Cortex of kidney (tissue), 1 donor: ENCODE measurements around the gene ZBED6.
"Not testable (repeated sequence)": the region's sequence is repeated elsewhere in the genome, so short reads cannot be mapped to it uniquely, and the experiment has no call there.

ENCODE experiments used
- DNase-seq: peaks from one replicate; lab custom pipeline; 2025; lab: John Stamatoyannopoulos, UW

Gene ZBED6, protein sequence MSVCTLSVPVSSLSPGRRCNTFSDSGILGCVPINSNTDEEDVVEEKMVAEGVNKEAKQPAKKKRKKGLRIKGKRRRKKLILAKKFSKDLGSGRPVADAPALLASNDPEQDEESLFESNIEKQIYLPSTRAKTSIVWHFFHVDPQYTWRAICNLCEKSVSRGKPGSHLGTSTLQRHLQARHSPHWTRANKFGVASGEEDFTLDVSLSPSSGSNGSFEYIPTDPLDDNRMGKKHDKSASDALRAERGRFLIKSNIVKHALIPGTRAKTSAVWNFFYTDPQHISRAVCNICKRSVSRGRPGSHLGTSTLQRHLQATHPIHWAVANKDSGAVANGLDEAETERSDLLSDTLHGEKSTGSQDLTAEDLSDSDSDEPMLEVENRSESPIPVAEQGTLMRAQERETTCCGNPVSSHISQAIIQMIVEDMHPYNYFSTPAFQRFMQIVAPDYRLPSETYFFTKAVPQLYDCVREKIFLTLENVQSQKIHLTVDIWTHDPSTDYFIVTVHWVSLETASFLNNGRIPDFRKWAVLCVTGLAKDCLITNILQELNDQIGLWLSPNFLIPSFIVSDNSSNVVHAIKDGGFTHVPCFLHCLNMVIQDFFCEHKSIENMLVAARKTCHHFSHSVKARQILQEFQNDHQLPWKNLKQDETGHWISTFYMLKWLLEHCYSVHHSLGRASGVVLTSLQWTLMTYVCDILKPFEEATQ (N-terminal part only)

DNA sequence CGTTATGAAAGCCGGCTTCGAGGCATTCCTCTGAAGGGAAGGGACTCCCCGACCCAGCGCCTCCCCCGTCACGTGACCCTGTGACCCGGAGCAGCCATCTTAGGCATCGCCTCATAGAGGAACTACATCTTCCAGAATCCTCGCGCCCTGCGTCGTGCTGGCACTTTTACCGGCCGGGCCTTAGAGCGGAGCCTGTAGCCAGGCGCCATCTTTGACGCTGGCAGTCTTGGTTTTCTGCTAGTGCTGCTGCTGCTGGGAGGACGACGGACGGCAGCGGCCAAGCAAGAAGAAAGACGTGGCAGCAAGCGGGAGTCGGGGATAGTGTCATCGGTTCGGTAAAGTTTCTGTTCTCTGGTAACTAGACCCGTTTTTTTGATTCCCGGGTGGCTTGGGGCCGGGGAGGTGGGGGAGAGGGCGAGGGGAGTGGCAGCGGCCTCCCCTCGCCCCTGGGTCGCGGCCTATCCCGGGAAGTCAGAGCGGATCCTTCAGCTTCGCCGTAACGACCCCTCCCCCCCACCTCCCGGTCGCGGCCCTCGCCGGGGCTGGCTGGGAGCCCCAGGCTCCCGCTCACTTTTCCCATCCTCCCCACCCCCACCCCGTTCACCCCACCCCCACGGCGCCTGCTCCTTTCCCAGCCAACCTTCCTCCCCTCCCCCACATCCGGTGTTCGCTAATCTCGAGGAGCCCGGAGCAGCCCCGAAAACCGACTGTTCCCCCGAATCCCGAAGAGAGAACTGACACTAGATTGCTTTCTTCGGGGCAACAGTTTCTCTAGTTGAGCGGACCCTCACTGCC, at the start of gene ZBED6, which contains the start of gene ZC3H11A:
Gene ZBED6 (plus strand): TSS at position 183 of the 795 bp plus-strand sequence. CDS start 1,900 bp downstream, outside the sequence.
Gene ZC3H11A (plus strand): TSS at position 183 of the 795 bp plus-strand sequence. CDS start 21,448 bp downstream, outside the sequence.
- no peak for DNase-seq

DNA sequence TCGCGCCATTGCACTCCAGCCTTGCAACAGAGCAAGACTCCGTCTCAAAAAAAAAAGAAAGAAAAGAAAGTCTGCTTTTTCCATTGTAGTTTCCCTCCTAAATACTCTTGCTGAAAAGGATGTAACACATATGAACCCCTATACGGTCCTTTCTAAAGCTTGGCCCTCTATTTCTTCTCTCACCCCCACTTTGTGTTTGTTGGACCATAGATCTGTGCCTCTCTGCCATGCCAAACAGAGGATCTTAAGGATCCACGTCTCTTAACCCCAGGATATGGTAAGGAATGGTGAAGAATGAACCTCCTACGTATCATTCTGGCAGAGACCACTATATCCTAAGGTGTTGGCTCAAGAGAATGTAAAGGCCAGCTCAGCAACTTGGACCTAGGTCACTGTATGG, 49.1 kb upstream of the ZBED6 start:
- DNase-seq, result no peak

DNA sequence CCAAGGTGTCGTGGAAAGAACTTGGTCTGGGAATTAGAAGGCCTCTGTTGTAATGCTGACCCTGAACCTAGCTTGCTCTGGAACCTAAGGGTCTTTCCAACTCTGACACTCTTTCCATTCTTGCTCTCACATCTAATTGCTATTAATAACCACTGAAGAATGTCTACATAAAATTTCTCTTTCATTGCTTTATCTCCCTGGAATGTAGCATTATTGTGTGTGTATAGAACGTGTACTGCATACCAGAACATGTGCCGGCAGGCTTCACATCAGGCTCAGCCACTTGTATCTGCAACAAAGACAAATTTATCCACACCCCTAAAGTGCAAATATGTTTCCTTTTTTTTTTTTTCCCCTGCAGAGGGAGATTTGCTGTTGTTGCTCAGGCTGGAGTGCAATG, 44.4 kb upstream of the ZBED6 start:
- no peak for DNase-seq

DNA sequence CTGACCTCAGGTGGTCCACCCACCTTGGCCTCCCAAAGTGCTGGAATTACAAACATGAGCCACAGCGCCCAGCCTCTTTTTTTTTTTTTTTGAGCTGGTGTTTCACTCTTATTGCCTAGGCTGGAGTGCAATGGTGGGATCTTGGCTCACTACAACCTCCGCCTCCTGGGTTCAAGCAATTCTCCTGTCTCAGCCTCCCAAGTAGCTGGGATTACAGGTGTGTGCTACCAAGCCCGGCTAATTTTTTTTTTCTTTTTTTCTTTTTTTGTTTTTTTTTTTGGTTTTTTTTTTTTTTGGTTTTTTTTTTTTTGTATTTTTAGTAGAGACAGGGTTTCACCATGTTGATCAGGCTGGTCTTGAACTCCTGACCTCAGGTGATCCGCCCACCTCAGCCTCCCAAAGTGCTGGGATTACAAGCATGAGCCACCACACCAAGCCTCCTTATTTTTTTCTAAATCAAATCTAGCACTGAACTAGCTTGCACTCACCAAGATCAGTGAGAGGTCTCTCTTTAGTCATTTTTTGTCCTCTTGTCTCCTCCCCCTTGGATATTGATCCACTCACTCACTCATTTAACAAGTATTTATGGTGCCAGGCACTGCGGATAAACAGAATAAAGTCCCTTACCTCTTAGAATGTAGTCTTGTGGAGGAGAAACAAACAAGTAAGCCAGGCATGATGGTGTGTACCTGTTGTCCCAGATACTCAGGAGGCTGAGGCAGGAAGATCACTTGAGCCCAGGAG, 43.6 kb upstream of the ZBED6 start:
- DNase-seq, result not testable (repeated sequence)

DNA sequence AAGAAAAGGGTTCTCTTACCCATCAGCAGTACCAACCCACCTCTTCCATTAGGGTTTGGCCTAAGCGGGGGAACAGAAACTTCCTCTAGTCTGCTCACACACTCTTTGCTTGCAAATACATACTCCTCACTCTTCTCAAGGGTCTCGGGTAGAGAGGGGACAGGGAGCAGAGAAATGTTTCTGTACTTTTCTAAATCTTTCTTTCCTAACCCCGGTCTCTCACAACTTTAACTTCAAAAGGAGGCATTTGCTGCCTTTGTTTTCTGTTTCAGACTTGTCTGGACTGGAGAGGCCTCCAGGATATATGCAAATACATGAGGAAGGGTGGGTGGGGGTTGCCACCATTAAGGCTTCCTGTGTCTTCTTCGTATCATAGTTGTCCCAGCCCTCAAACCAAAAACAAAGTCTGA, 41.0 kb upstream of the ZBED6 start:
- DNase-seq, result no peak

DNA sequence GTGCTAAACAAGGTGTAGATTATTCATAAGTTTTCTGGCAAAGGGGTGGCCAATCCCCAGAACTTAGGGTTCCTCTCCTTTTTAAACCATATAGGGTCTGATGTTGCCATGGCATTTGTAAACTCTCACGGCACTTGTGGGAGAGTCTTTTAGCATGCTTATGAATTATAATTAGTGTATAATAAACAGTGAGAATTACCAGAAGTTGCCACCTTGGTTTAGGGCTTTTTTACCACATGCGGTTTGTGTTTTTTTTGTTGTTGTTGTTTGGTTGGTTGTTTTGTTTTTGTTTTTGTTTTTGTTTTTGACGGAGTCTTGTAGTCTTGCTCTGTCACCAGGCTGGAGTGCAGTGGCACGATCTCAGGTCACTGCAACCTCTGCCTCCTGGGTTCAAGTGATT, 39.4 kb upstream of the ZBED6 start:
- no peak for DNase-seq

DNA sequence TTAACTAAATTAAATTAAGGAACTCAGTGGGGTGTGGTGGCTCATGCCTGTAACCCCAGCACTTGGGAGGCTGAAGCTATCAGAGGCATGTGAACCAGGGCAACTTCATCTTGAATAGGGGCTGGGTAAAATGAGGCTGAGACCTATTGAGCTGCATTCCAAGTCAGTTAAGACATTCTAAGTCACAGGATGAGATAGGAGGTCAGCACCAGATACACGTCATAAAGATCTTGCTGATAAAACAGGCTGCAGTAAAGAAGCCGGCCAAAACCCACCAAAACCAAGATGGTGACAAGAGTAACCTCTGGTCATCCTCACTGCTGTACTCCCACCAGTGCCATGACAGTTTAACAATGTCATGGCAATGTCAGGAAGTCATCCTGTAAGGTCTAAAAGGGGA, 36.7 kb upstream of the ZBED6 start:
- DNase-seq, result not testable (repeated sequence)

DNA sequence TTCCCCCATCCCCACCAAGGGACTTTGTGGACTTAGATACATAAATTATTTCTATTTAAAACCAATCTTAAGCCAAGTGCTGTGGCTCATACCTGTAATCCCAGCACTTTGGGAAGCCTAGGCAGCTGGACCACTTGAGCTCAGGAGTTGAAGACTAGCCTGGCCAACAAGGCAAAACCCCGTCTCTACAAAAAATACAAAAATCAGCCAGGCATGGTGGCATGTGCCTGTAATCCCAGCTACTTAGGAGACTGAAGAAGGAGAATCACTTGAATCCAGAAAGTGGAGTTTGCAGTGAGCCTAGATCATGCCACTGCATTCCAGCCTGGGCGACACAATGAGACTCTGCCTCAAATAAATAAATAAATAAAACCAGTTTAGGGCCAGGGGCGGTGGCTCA, 34.9 kb upstream of the ZBED6 start:
- no peak for DNase-seq

DNA sequence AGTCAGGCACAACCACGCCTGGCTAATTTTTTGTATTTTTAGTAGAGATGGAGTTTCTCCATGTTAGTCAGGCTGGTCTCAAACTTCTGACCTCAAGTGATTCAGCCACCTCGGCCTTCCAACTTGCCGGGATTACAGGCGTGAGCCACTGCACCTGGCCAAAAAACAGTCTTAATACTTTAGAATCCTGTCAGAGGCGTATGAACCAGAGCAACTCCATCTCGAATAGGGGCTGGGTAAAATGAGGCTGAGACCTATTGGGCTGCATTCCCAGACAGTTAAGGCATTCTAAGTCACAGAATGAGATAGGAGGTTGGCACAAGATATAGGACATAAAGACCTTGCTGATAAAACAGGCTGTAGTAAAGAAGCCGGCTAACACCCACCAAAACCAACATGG, 33.5 kb upstream of the ZBED6 start:
- DNase-seq, result not testable (repeated sequence)

DNA sequence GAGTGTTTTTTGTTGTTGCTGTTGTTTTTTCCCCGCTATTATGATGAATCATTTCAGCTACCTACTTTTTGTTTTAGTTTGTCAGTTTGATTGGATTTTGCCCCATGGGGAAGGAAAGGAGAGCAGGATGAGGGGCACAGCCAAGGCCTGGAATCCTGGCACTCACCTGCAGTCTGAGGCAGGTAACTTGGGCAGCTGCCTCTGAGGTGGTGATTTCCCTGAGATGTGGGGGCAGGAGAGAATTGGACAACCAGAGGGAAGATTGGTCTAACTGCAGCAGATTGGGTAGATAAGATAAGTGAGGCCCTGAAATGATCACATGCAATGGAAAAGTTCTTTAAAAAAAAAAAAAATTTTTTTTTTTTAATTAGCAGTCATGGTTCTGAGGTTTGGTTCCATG, 31.9 kb upstream of the ZBED6 start:
- DNase-seq, result no peak

DNA sequence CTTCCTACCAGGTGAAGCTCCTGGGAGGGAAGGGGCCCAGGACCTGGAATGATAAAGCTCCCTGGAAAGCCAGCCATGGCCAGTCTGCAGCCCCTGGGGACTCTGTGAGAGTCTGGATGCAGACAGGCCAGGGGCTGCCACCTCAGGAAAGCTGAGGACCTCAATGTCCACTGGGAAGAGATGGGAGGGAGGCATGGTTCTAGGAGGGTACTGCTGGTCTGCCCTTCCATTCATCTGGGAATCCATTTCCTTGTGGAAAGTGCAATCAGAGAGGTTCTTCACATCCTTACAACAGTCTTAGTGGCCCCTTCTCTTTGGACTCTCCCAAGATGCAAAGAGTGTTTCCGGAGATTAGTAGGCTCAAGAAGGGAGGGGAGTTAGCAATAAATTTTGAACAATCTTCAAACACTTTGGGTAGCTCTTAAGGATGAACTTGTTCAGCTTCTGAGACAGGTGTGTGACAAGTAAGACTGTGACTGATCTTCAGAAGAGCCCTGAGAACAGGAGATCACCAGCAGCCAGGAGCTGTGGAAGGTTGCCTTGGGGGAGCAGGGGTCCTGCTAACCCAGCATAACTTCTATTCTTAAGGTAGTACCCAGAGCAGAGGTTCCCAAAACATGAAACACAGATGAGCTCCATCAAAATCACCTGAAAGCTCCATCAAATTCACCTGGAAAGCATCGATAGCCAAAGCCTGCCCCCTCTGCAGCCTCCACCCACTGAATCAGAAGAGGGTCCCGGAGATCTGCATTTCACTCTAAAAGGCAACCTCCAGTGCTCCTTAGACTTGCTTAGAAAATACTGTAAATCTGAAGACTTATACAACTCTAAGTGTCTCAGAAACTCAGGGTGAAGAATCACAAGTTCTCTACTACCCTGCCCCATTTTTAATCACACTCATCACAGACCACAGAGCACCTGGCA, 31.1 kb upstream of the ZBED6 start:
- no peak for DNase-seq

DNA sequence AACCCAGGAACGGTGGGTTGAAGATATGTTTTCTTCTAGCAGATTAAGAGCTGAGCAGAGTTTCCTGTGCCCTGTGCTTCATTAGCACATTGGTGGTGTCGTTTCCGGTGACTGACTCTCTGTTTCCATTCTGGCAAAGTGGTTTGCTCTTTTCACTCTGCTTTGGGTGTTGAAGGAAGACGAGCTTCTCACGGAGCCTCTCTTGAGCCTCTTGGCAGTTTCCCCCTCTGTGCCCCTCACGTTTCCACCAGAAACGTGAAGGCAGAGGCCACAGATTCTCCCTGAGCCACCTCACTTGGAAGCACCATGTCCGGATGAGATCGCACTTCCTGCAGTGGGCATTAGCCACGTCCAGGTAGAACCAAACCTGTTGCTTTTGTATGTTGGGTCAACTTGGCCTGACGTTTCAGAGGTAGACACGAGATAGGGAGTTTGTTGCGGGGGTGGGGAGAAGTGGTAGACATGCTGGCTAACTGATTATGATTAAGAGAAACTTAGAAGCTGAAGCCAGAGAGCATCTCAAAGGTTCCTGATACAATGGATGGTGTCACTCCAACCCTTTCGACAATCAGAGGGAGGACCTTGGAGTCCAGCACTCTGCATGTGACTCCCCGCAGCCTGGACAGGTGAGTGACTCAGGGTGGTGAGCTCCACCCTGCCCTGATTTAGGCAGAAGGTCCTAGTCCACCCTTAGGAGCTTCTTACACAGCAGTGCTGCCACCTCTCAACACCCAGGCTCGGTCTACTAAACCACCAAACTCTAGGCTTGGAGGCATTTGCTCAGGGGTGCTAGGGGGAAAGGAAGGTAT, 30.2 kb upstream of the ZBED6 start, which contains the start of gene LAX1:
Gene LAX1 (plus strand): TSS at position 155 of the 809 bp plus-strand sequence. CDS start 383 bp downstream, at position 538.
- no peak for DNase-seq

DNA sequence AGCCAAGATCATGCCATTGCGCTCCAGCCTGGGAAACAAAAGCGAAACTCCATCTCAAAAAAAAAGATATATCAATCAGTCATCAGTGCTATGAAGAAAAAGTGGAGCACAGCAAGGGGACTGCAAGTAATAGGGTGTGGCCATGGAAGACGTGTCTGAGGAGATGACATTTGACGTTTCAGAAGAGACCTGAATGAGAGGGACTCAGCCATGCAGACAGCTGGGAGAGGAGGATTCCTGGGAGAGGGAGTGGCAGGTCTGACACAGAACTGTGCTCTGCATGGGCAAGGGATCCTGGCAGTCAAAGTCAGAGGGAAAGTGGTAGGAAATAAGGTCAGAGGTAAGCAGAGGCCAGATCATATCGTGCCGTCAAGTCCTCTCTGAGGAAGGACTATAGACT, 27.2 kb upstream of the ZBED6 start:
- DNase-seq, result no peak

DNA sequence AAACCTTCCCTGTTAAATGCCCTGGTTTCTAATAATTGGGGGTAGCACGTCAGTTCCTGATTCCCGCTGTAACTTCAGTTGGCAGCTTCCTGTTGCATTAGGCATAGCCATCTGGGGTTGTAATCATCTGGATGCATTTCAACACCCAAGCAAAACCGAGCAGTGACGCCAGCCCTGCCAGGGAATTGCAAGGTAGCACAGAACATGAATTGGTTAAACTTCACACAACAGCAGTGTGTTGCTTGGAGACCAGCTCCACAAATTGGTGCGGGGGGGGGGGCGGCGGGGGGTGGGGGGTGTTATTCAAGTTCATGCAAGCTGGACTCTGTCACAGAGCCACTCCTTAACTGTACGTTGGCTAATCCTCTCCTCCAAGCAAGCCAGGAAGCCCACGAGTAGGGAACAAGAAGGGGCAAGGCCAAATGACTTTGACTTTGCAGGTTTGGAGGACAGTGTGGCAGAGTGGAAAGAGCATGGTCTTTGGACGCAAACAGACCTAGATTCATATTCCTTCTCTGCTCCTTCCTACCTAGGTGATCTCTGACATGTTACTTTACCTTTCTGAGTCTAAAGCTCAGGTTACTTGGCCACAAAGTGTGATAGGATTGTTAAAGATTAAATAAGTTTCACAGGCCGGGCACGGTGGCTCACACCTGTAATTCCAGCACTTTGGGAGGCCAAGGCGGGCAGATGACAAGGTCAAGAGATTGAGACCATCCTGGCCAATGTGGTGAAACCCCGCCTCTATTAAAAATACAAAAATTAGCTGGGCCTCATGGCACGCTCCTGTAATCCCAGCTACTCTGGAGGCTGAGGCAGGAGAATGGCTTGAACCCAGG, 25.7 kb upstream of the ZBED6 start:
- no peak for DNase-seq

DNA sequence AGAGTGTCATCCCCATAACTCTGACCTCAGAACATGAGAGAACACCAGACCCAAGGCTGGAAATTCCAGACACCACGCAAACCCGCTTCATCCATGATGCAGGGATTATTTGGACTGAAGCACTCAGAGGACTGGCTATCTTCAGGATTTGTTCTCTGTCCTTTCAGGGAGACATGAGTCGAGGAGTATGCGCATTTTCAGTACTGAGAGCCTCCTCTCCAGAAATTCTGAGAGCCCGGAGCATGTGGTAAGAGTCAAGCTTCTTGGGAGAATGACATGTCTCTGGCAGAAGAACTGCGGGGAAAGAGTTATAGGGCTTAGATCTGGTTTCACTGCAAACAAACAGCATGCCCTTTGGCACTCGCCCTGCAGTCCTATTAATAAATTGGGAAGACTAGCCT, 23.5 kb upstream of the ZBED6 start:
- DNase-seq, result no peak

DNA sequence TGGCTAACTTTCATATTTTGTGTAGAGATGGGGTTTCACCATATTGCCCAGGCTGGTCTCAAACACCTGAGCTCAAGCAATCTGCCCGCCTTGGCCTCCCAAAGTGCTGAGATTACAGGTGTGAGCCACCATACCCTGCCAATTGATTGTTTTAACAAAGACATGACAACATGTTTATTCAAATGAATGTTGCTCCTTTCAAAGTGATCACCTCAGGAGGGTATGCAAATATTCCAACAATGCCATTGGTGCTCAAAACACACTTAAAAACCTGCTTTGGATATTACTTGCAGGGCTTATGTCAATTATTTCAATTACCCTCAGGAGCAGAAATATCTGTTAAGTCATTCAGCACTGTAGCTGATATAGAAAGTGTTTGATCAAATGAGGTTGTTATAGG, 22.6 kb upstream of the ZBED6 start:
- no peak for DNase-seq

DNA sequence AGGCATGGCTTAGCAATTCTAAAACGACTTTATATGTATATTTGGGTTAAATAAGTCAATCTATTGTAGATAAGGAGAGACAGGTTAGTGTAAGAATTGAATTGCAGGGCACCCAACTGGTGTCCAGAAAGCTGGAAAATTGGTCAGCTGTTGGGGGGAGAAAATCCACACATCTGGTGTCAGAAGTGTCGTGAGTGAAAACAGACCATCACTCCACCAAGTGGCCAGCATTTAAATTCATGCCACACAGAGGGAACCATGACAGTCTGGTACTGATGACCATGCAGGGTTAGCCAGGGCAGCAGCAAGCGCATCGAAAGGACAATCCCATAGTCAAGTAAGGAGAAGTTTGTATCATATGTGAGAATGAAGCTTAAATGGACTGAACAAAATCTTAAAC, 18.8 kb upstream of the ZBED6 start:
- DNase-seq, result no peak

DNA sequence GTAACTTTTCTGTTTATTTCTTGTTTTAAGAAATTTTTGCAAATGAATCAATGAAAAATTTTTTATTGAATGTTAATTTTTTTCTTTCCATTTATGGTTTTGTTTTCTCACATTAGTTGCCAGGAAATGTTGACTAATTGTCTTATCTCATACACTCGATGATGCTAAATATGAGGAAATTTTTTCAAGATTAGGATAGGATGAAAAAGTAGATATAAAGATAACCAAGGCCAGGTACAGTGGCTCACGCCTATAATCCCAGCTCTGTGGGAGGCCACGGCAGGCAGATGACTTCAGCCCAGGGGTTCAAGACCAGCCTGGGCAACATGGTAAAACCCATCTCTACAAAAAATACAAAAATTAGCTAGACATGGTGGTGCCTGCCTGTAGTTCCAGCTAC, 17.8 kb upstream of the ZBED6 start:
- DNase-seq, result no peak

DNA sequence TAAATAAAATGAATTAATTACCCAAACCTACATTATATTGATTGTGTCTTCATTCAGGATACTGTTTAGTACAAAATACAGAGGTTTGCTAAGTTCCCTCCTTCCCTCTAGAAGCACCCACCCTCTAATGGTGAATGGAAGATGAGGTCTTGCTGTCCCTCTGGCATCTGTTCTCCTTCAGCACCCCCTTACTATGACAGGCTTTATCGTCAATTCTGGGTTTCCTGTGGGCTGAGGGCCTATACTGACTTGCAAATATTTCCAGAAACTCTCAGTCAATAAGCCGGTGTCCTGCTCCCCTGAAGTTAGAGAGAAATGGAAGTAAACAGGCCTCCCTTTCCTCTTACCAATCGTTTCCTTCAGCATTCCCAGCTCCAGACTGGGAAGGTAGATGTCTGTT, 17.3 kb upstream of the ZBED6 start:
- no peak for DNase-seq
